GM21528 (cell line): ENCODE data around the gene NFYC.

ENCODE experiments used
- ATAC-seq: cut with Tn5 transposase; IDR thresholded peaks from one replicate; pipeline ENCODE4 v1.9.1; 2021; ENCODE audit warnings: mild to moderate bottlenecking, moderate library complexity; ENCODE audit not compliant: unreplicated experiment, low FRiP score

The NFYC gene

GRCh38 chr1:40755067-40755466, 63.6 kb downstream of the NFYC start:
- ATAC-seq = no peak

GRCh38 chr1:40756523-40756922, 65.0 kb downstream of the NFYC start:
- ATAC-seq = no peak

GRCh38 chr1:40757084-40757483, 65.6 kb downstream of the NFYC start:
- no peak for ATAC-seq

GRCh38 chr1:40758004-40758403, 66.5 kb downstream of the NFYC start:
- no peak for ATAC-seq

- ATAC-seq = no peak
These were observed 67.3 kb downstream of the NFYC start for GRCh38 chr1:40758578-40759343.

- ATAC-seq = no peak
These were observed 69.5 kb downstream of the NFYC start for GRCh38 chr1:40760984-40761383.

GRCh38 chr1:40762144-40762923, 70.8 kb downstream of the NFYC start:
- no peak for ATAC-seq

- peak; percentile 41 for ATAC-seq
These were observed 72.4 kb downstream of the NFYC start for GRCh38 chr1:40763742-40764532.

- no peak for ATAC-seq
These were observed 73.5 kb downstream of the NFYC start for GRCh38 chr1:40764981-40765380.

- ATAC-seq = no peak
These were observed 74.5 kb downstream of the NFYC start for GRCh38 chr1:40766017-40766416.

GRCh38 chr1:40766560-40766959, 75.1 kb downstream of the NFYC start:
- no peak for ATAC-seq

GRCh38 chr1:40768146-40768990, 76.9 kb downstream of the NFYC start:
- no peak for ATAC-seq

- no peak for ATAC-seq
These were observed 78.3 kb downstream of the NFYC start for GRCh38 chr1:40769815-40770214.

GRCh38 chr1:40770296-40771070, 79.0 kb downstream of the NFYC start:
- ATAC-seq = no peak

- ATAC-seq = no peak
These were observed 80.8 kb downstream of the NFYC start for GRCh38 chr1:40772146-40772955.

- no peak for ATAC-seq
These were observed 82.3 kb downstream of the NFYC start for GRCh38 chr1:40773748-40774265.

- ATAC-seq = no peak
These were observed 82.9 kb downstream of the NFYC start for GRCh38 chr1:40774266-40774998.
